Fibroblast of peridontal ligament (primary cell): Measurements from ENCODE around the gene CASP2.

Experiments used
- DNase-seq: peaks from one replicate; pipeline ENCODE4 v3.0.0-alpha.2; 2010; ENCODE audit errors: extremely low read depth

Gene CASP2

DNA sequence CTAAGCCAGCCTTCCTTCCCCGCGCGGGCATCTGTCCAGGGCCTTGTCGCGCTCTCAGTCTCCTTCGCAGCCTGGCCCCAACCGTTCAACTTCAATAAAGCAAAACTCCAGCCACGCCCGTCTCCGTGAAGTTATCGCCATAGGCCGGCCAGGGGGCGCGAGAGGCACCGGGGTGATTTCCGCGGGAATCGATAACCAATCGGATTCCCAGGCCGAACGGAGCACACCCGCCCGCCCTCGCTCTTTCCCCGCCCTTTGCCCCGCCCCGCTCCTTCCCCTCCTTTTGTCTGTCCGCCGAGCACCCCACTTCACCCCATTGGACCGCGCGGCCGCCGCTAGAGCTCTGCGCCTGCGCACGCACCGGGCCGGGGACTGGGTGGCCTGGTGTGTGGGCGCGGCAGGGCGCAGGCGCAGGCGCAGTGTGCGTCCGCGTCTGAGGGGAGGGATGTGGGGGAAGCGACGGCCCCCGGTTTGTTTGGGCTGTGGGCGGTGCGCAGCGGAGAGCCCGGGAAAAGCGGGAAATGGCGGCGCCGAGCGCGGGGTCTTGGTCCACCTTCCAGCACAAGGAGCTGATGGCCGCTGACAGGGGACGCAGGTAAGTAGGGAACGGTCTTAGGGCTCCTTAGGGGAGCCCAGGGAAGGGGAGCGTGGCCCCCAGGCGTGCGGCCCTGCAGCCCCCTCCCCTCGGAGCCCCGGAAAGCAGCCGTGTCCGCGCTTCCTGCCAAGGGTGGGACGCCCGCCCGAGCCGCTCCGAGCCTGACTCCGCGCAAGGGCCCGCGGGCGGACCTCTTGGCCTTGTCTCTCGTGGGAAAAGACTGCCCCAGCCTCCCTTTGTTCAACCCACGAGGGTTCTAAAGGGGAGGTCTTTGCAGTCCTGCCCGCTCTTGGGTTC lies at the start of gene CASP2:
TSS of gene CASP2 (plus strand) at position 417 of the 892 bp plus-strand sequence. CDS start at position 522, 105 bp downstream.
- DNase-seq, result peak; percentile 94

DNA sequence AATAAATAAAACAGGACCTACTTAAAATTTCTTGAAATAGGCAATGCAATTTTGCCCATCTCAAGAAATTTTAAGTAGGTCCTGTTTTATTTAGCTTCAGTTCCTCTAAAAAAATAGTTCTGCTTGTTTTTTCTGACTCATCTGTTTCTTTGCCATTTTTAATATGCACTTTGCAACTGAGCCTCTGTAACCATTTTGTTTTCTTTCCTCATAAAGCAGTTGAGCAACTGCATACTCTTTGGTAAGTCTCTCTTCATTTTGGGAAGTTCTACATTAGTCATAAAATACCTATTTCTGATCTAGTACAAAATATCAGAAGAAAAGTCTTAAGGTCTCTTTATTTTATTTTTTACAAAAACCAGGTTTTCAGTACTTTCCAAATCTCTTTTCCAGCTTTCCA lies 48.3 kb upstream of the CASP2 start:
- DNase-seq, result peak; percentile 84

DNA sequence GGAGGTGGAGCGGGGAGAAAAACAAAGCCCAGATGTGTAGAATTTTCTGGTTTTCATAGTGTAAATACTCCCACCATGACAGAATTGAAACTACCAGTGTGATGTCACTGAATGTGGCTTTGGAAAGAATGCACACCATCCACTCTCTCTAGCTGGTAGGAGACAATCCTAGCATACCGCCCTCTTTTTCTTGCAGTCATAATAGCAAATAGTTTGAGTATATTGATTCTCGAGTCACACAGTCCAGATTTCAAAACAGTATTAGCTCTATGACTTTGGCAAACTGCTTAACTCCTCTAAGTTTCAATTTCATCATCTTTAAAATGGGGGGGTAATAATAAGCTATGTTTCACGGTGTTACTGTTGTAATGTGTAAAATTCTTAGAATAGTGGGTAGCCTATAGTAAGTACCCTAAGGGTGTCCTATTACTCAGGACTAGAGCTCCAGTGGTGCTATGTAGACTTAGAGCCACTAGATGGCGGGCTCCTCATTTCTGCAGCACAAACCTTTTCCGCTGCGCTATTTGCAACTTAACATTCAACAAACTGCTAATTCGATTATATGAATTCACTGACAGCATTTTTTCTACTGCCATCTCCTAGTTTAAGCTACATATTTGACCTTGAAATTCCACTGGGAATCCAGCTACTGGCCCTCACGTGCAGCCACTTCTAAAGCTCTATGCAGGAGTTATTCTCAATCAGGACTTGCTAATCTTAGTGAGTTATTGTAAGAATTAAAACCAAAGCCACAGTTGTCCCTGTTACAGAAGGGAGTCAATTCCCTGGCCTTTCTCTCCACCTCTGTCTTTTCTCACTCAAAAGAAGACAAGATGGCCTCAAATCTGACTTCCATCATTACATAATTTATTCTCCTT lies 47.6 kb upstream of the CASP2 start:
- peak; percentile 95 for DNase-seq

DNA sequence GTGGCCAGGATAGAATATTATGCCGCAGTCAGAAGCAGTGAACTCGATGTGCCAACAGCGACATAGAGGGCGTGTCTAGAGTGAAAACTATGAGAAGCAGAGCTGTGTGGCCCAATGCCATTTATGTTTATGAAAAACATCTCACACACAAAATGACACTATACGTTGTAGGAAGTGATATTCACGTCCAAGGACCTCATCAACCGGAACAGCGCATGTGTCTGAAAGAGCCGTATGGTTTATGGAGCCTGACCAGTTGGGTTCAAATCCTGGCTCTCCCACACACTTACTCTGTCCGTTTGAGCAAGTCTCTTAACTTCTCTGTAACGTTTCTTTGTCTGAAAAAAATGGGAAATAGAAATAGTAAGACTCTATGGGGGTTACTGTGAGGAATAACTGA lies 45.8 kb upstream of the CASP2 start:
- DNase-seq, result no peak

DNA sequence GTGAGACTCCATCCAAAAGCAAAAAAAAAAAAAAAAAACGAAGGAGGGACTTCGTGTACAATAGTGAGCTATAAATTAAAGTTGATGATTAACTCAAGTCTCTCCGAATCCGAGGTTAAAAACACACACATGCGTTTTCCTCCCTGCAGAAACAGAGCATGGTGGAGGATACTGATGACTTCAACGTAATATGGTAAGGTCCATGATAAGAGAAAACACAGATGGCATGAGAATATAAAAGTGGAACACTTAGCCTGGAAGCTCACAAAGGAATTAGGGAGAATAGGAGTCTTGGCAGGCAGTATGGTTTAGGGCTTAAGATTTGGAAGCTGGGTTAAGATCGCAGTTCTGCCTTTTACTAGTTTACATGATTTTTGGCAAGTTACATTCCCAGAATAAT lies 45.0 kb upstream of the CASP2 start:
- DNase-seq, result no peak

DNA sequence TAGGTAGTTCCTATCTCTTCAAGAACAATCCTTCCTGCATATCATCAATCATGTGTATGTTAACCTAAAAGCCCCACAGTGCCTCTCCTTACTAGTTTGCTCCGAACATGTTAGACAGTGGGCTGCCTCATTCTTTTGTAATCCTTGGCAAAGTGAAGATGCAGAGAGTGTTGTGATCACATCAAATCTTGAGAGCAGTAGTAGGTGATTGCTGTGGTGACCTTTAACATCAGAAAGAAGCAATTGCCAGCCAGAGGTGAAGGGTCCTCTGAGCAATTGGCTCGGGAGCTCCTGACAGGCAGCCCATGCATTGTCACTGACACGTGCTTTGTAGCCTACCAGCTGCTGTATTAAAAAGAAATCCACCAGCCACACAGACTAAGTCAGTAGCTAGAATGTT lies 44.5 kb upstream of the CASP2 start:
- DNase-seq, result no peak

DNA sequence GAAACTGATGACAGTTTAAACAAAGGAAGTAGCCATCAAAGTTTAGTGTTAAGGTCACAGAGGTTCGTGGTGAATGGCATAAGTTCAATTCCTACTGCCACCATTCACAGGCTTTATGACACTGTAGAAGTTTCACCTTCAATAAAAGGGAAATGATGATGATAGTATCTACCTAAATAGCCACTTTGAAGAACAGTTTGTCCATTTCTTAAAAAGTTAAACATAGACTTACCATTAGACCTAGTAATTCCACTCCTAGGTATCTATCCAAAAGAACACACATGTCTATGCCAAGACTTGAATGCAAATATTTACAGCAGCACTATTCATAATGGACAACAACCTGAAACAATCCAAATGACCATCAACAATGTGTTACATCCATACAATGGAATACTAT lies 43.8 kb upstream of the CASP2 start:
- DNase-seq, result no peak

DNA sequence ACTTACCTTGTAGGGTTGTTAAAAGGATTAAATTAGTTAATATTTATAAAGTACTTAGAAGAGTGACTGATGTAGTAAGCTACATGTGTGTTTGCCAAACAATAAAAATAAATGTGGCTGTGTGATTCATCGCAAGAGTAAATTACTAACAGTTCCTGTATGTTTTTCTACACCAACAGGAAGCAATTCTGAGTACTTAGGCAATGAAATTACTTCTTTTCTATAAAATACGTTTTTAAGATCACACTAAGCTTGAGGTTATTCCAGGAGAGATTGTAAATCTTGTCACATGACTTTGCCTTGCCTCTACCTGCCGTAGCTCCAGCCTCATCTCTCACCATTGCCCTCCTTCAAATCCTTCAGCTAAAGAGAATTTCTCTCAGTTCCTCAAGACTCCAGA lies 43.0 kb upstream of the CASP2 start:
- DNase-seq, result peak; percentile 55

DNA sequence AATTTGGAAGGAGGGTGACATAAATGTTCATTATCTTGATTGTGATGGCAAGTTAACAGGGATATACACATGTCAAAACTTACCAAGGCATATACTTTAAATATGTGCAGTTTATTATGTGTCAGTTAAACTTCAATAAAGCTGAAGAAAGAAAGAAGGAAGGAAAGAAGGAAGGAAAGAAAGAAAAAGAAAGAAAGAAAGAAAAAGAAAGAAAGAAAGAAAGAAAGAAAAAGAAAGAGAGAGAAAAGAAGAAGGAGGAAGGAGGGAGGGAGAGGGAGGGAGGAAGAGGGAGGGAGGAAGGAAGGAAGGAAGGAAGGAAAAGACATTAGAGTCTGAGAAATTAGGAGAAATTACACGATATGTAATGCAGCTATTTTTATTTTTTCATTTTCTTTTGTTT lies 40.8 kb upstream of the CASP2 start:
- no peak for DNase-seq

DNA sequence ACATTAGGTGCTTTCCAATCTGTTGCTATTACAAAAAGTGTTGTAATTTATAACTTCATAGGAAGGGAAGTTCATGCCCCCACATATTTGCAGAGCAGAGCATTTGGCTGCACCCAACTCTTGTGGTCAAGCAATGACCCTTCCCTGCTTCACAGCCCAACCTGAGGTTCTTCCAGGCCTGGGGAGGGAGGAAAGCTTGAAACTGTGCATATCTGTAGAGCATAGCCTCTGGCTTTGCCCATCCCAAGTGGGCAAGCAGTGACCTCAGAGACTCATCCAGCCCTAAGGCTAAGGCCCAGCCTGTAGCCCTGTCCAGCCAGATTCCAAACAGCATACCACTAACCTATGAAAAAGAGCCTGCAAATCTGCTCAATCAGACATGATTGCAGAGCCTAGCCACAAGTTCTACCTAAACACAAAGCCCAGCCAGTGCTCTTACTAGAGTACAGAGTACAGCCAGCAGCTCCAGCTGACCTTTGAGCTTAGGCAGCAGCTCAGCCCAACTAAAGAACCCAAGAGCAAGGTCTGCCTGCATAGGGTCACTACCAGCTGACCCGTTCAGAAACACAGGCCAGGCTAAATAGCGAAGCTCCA lies 39.3 kb upstream of the CASP2 start:
- peak; percentile 19 for DNase-seq

DNA sequence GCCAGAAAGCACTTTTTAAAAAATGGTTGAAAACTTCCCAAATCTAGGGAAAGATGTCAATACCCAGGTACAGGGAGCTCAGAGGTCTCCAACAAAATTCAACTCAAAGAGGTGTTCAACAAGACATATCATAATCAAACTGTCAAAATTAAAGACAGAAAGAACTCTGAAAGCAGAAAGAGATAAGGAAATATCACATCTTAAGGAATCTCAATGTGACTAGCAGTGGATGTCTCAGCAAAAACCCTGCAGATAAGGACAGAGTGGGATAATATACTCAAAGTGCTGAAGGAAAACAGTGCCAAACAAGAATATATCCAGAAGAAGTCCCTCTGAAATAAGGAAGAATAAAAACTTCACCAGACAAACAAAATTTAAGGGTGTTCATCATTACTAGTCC lies 38.0 kb upstream of the CASP2 start:
- DNase-seq, result no peak

DNA sequence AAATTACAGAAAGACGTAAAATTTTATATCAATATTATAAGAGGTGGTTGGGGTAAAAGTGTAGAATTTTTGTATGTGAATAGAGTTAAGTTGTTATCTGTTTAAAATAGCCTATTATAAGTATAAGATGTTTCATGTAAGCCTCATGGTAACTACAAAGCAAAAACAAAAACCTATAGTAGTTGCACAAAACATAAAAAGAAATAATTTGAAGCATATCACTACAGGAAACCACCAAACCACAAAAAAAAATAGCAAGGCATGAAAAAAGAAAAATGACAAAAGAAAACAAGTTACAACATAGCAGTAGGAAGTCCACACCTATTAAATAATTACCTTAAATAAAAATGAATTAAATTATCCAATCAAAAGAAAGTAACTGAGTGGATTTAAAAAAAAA lies 37.3 kb upstream of the CASP2 start:
- DNase-seq, result no peak

DNA sequence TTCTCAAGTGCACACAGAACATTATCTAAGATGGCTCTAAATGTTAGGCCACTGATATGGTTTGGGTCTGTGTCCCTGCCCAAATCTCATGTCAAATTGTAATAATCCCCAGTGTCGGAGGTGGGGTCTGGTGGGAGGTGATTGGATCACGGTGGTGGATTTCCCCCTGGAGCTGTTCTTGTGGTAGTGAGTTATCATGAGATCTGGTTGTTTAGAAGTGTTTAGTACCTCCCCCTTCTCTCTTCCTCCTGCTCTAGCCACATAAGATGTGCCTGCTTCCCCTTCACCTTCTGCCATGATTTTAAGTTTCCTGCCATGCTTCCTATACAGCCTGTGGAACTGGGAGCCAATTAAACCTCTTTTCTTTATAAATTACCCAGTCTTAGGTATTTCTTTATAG lies 36.1 kb upstream of the CASP2 start:
- DNase-seq, result no peak

DNA sequence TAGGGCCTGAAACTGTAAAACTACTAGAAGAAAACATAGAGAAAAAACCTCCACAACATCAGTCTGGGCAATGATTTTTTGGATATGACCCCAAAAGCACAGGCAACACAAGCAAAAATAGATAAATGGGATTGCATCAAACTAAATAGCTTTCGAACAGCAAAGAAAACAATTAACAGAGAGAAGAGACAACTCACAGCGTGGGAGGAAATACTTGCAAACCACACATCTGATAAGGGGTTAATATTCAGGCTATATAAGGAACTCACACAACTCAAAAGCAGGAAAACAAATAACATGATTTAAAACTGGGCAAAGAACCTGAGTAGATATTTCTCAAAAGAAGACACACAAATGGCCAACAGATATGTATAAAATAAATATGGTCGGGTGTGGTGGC lies 32.6 kb upstream of the CASP2 start:
- no peak for DNase-seq

DNA sequence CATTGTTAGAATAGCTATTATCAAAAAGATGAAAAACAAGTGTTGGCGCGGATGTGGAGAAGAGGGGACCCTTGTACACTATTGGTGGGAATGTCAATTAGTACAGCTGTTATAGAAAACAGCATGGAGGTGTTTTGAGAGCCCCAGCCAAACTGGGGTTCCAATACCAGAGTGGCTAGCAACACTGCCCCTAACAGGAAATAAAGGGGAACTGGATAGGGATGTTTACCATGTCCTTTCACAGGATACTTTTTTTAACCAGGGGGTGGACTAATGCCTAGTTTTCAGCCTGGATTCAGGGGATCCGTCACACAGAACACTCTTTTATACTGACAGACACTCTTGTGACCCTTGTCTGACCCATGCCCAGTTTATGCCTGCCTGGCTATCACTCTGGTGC lies 31.8 kb upstream of the CASP2 start:
- no peak for DNase-seq

DNA sequence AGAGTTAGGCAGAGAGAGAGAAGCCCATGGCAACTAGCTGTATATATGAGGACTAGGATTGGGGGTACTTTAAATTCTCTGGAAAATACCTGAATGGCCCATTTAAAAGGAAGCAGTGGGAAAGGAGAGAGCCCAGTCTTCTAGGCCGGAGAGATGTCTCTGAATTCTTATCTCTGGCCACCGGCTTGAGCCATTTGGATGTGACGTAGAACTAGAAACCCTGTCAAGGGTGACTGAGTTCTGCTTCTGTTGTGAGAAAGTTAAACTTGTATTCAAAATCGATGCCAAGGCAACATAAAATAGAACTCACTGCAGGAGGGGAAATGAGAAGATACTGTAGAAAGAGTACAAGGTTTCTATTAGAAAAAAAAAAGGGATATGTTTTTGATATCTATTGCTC lies 31.2 kb upstream of the CASP2 start:
- DNase-seq, result no peak

DNA sequence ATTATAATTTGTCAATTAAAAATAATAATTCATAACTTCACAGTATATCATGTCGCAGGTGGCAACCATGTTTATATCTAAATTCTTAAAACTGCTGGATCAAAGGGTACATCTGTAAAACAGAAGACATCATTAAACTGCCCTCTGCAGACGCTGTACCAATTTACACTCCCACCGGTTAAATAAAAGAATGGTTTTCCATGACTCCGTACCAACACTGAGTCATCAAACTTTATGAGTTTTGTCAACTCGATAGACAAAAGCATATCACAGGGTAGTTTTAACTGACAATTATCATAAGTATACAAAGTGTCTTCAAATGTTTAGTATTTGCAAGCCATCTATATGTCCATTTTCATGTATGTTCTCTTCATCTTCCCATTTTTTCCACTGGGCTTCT lies 30.6 kb upstream of the CASP2 start:
- no peak for DNase-seq

DNA sequence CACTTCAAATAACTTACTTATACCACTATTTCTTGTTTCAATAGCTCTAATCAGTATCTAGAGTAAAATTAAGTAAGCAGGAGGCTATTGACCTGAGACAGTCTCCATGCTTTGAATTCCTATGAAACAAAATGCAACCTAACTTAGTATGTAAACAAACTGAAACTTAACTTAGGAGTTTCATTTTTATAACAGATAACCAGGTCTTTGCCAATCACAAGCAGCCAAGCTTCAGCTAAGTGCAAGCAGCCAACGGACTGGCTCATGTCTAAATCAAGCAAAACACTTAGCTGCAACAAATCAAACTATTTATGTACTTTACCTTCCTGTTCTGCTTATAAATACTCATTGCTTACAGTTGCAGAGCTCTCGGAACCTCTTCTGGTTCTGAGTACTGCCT lies 29.3 kb upstream of the CASP2 start:
- DNase-seq, result peak; percentile 29

DNA sequence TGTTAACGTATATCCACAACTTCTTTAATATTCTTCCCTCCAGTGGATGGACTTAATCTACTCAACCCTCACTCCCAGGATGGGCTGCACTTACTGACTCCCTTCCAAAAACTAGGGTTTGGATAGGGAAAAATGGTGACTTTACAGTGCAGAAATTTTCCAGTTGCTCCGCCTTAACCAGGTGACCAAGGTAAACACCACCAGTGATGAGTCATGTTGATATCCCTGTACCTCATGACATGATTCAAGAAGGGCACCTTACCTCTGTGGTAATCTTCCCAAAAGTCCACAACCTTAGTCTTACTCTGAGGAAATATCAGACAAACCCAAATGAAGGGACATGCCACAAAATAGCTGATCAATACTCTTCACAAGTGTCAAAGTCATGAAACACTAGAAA lies 28.4 kb upstream of the CASP2 start:
- DNase-seq, result no peak

DNA sequence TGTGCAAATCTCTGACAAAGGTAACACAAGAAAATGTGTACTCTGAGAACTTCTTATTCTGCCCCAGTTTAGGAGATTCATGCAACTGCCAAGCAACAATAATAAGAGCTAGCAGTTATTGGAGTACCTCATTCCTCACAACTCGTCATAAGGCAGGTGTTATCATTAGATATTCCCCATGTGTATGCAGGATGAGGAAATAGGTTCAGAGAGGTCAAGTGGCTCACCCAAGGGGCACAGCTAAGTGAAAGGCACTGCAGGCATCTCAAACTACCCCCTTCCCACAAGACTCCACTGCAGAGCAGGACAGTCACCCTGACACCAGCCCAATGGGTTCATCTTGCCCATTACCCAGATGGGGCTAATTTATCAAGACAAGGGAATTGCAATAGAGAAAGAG lies 26.2 kb upstream of the CASP2 start:
- no peak for DNase-seq

DNA sequence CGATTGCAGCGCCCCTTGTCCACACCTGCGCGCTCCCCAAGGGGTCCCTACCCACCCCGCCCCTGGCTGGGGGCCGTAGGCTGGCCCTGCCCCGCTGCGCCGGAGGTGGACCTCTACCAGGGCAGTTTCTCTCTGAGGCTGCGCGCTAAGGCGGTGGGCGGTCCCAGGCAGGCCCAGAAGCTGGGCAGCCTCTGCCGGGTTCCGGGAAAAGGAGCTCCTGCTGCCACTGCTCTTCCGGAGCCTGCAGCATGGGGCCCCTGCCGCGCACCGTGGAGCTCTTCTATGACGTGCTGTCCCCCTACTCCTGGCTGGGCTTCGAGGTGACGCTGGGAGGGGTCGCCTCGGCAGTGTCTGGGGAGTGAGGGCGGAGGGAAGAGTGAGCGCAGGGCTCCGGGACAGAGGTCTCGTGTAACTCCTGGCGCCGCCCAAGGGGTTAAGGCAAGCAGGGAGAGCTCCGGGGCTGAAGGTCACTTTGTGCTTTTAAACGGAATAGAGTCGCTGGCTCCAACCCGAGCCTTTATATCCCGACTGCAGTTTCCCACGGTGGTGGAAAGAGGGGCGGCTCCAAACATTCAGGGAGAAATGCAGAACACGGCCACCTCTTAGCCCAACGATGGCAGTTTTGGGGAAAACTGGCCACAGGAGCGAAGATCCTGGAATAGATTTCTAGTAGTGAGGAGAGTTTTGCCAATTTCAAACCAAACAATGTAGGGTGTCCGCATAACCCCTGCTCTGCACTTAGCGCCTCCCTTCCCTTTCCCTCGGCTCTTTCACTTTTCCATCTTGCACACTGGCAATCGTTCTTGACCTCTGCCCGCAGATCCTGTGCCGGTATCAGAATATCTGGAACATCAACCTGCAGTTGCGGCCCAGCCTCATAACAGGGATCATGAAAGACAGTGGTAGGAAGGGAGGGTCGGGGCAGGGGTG lies 24.6 kb upstream of the CASP2 start, which contains the start of gene GSTK1:
TSS of gene GSTK1 (plus strand) at position 176 of the 930 bp plus-strand sequence. CDS start at position 249, 73 bp downstream.
- peak; percentile 53 for DNase-seq
